ENCODE results near the gene UNC5A. TPM values are rescaled to one million over a fixed set of nuclear protein-coding genes. Genes with fewer than 3 reads are reported as not detected.

UNC5A gene
- total RNA-seq (not detected), polyA plus RNA-seq (not detected), total RNA-seq (0 reads per million in 6 experiments)

DNA sequence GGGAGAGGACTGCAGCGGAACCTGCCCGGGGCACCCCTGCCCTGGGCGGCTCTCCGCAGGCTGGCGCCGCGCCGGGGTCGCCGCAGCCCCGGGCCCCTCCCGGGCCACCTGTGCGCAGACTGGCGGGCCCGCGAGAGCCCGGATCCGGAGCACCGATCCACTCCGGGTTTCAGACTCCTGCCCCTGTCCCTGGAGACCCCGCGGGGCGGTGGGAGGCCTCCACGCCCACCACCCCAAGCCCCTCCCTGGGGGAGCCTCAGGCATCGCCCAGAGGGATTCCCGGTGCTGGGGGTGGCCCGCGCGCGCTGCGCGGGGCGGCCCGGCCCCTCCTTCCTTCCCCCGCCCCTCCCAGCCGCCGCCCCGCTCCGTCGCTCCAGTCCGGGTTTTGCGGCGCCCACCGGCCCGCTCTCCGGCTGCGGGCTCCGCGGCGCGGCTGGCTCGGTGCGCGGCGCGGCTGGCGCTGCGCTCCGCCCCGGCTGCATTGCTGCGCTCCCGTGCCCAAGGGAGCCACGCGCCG lies at the start of gene UNC5A:
Gene UNC5A (plus strand): TSS at position 479 of the 517 bp plus-strand sequence. CDS start 192 bp downstream, outside the sequence.
- peak; percentile 67 to 79 for ATAC-seq
- Mint-ChIP-seq H3K4me1 (peaks cover 13 to 22% (median 17%) of the 10 kb centered on the region in 4 donors), H3K4me3 (peak within 1 kb of the TSS; percentile 69 to 90 (median 83)), H3K9me3 (no peaks in the 10 kb centered on the region), H3K27me3 (peaks cover 43 to 90% (median 70%) of the 10 kb centered on the region in 5 donors), H3K36me3 (peaks cover 0 to 2% (median 0%) of the 10 kb centered on the region in 3 donors), H3K27ac (peak within 1 kb of the TSS in 1 of 10 donors; percentile 60)
- peak in 9 of 10 donors; percentile 10 to 59 (median 48) for DNase-seq
- POLR2A ChIA-PET: no interaction called here

DNA sequence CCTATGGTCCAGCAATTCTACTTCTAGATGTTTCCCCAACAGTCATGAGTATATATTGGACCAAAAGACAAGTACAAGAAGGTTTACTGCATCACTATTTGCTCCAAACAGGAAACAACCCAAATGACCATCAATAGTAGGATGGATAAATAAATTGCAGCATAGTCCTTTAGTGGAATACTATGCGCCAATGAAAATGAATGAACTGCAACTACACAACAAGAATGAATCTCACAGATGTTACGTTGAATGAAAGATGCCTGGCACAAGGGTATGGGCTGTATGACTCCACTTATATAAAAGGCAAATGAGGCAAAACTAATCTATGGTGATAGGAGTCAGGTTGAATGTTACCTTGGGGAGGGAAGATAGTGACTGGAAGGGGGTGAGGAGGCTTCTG lies 48.6 kb upstream of the UNC5A start:
- no peaks in the 10 kb centered on the region for H3K4me1 Mint-ChIP-seq

DNA sequence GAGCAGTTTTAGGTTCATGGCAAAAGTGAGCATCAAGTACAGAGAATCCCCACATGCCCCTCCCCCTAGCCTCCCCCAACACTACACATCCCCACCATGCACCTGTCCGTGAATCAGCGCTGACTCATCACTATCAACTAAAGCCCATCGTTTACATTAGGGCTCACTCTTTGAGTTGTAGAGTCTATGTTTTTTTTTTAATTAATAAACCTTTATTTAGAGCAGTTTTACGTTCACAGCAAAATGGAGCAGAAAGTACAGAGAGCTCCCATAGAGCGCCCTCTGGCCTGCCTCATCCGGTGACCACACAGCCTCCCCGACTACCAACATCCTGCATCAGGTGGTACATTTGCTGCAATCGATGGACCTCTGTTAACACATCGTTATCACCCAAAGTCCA lies 47.9 kb upstream of the UNC5A start:
- peaks cover 23 to 59% (median 36%) of the 10 kb centered on the region in 5 donors for H3K27me3 Mint-ChIP-seq
- H3K36me3 Mint-ChIP-seq: peaks cover 0 to 24% (median 2%) of the 10 kb centered on the region in 3 donors
- ATAC-seq (no peak), DNase-seq (no peak)
- H3K4me1 Mint-ChIP-seq: no peaks in the 10 kb centered on the region
- no peak overlapping the region for H3K27ac Mint-ChIP-seq
- peaks cover 6 to 42% (median 21%) of the 10 kb centered on the region in 9 donors for H3K9me3 Mint-ChIP-seq
- H3K4me3 Mint-ChIP-seq: no peak overlapping the region
- POLR2A ChIA-PET: no interaction called here

More for the DNA sequence above, 48.6 kb upstream of the UNC5A start:
- Mint-ChIP-seq H3K4me3 (no peak overlapping the region), H3K27me3 (peaks cover 21 to 56% (median 32%) of the 10 kb centered on the region in 5 donors), H3K36me3 (peaks cover 0 to 24% (median 0%) of the 10 kb centered on the region in 3 donors), H3K9me3 (peaks cover 6 to 40% (median 19%) of the 10 kb centered on the region in 9 donors), H3K27ac (no peak overlapping the region)
- ATAC-seq (no peak), DNase-seq (no peak)
- POLR2A ChIA-PET: no interaction called here

DNA sequence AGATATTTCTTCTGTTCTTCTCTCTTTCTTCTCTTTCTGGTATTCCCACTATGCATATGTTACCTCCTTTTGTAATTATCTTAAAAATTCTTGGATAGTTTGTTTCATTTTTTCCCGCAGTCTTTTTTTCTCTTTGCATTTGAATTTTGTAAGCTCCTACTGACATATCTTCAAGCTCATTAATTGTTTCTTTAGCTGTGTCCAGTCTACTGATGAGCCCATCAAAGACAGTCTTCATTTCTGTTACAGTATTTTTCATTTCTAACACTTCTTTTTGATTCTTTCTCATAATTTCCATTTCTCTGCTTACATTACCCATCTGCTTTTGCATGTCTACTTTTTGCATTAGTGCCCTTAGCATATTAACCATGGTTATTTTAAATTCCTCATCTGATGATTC lies 44.7 kb upstream of the UNC5A start:
- POLR2A ChIA-PET: no interaction called here
- Mint-ChIP-seq H3K4me1 (no peaks in the 10 kb centered on the region), H3K4me3 (no peak overlapping the region), H3K9me3 (peaks cover 6 to 39% (median 21%) of the 10 kb centered on the region in 9 donors), H3K36me3 (peaks cover 2 to 24% (median 3%) of the 10 kb centered on the region in 3 donors), H3K27me3 (peaks cover 28 to 76% (median 47%) of the 10 kb centered on the region in 5 donors), H3K27ac (no peak overlapping the region)
- ATAC-seq (no peak), DNase-seq (no peak)

DNA sequence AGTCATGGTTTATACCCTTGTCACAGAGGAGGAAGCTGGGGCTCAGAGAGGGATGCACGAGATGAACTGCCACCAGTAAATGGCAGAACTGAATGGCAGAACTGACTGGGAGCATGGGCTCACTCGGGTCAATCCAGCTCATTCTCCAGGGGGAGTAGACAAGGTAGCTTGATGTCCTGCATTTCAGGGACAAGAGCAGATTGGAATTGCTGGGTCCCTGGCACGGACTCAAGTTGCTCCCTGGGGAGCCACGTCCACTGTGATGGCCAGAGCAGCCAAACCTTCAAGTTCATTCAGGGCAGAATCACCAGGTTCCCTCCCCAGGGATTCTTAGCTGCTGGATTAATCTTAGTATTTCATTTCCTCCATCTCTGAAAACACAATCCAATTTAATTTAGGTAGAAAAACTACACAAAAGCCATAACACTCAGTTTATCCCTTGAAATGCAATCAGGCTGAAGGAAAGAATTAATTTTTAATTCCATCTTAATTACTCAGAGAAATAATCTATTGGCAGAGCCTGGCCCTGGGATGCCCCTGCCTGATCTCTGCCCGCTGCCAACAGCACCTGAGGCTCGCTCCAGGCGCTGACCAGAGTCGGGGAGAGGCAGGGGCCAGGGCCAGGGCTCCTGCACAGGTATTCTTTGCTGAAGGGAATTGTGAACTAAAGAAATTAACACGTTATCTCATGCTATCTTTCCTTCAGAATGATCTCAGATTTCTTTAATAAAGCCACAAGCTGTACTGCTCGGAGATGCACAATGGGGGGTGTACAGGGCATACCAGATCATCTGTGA lies 42.0 kb upstream of the UNC5A start:
- H3K27ac Mint-ChIP-seq: no peak overlapping the region
- no peak overlapping the region for H3K4me3 Mint-ChIP-seq
- peaks cover 25 to 71% (median 47%) of the 10 kb centered on the region in 5 donors for H3K27me3 Mint-ChIP-seq
- peaks cover 2 to 22% (median 3%) of the 10 kb centered on the region in 3 donors for H3K36me3 Mint-ChIP-seq
- POLR2A ChIA-PET: no interaction called here
- DNase-seq (peak in 1 of 10 donors; percentile 14), ATAC-seq (no peak)
- no peaks in the 10 kb centered on the region for H3K4me1 Mint-ChIP-seq
- H3K9me3 Mint-ChIP-seq: peaks cover 6 to 38% (median 22%) of the 10 kb centered on the region in 9 donors

DNA sequence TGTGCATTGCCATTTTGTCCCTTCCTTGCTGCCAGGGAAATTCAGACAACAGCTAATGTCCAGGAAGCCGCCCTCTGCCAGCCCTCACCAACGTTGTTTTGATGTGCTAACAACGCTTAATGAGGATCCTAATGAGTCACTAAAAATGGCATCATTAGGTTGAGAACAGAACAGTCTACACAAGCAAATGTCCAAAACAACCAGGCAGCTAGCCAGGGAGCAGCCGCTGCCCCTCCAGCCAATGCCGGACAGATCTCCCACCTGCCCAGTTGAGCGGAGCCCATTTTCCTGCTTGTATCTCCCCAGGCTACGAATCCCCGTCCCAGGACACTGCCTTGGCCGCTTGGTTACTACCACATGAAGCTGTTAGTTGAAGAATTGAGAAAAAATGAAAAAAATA lies 40.4 kb upstream of the UNC5A start:
- Mint-ChIP-seq H3K9me3 (peaks cover 6 to 22% (median 15%) of the 10 kb centered on the region in 9 donors), H3K4me1 (no peaks in the 10 kb centered on the region), H3K27me3 (peaks cover 22 to 64% (median 41%) of the 10 kb centered on the region in 5 donors), H3K4me3 (no peak overlapping the region), H3K27ac (no peak overlapping the region), H3K36me3 (peaks cover 2 to 11% (median 3%) of the 10 kb centered on the region in 3 donors)
- ATAC-seq (no peak), DNase-seq (peak in 1 of 10 donors; percentile 2)
- POLR2A ChIA-PET: no interaction called here

DNA sequence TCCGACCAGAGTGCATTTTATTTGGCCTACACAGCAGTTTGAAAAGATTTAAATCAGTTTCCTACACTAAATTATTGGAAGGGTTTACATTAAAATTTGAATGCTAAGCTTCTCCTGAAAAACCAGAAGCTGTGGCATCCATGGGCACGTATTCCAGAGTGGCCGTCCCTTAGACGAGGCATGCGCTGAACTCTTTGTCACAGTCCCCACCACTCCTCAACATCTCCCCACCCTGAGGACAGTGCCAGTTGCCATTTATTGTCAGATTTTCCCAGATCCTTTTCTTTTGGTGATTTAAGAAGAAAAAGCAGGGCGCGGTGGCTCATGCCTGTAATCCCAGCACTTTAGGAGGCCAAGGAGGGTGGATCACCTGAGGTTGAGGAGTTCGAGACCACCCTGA lies 39.9 kb upstream of the UNC5A start:
- Mint-ChIP-seq H3K27me3 (peaks cover 26 to 64% (median 41%) of the 10 kb centered on the region in 5 donors), H3K9me3 (peaks cover 3 to 22% (median 10%) of the 10 kb centered on the region in 9 donors), H3K4me3 (no peak overlapping the region), H3K36me3 (peaks cover 2 to 6% (median 3%) of the 10 kb centered on the region in 3 donors), H3K4me1 (peaks cover 0 to 1% (median 0%) of the 10 kb centered on the region in 4 donors), H3K27ac (no peak overlapping the region)
- POLR2A ChIA-PET: no interaction called here
- ATAC-seq (no peak), DNase-seq (peak in 1 of 10 donors; percentile 5)

DNA sequence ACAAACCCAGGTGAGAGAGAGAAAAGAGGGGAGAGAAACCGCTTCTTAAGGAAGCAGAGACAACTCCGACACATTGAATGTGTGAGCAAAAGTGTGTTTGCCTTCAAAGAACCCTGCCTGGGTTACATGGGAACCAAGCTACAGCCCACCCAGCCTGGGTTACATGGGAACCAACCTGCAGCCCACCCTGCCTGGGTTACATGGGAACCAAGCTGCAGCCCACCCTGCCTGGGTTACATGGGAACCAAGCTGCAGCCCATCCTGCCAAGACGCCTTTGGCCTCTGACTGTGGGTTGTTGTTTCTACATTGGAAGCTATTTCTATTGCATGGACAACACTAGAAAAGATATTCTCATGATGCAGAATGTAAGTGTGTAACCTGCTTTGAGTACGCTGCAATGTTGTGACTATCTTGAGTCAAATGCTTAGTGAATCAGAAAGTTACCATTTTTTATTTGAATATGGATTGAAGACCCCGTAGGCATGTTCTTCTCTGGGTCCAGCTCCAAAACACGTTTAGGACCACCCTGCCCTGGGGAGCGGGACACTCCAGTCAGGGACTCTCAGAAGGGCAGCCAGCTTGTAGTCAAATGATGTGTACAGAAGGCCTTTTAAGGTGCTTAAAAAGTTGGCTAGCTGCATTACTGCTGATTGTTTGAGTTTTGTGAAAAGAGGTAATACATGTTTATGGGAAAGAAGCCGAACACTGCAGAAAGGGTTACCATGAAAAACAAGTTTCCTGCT lies 39.1 kb upstream of the UNC5A start:
- ATAC-seq: no peak
- DNase-seq: peak in 1 of 10 donors; percentile 6
- Mint-ChIP-seq H3K9me3 (peaks cover 0 to 15% (median 4%) of the 10 kb centered on the region in 9 donors), H3K4me1 (peaks cover 0 to 1% (median 0%) of the 10 kb centered on the region in 4 donors), H3K27me3 (peaks cover 24 to 59% (median 36%) of the 10 kb centered on the region in 5 donors), H3K27ac (peak overlapping the region in 1 of 10 donors; percentile 38), H3K36me3 (peaks cover 0 to 3% (median 2%) of the 10 kb centered on the region in 3 donors), H3K4me3 (no peak overlapping the region)
- POLR2A ChIA-PET: no interaction called here

DNA sequence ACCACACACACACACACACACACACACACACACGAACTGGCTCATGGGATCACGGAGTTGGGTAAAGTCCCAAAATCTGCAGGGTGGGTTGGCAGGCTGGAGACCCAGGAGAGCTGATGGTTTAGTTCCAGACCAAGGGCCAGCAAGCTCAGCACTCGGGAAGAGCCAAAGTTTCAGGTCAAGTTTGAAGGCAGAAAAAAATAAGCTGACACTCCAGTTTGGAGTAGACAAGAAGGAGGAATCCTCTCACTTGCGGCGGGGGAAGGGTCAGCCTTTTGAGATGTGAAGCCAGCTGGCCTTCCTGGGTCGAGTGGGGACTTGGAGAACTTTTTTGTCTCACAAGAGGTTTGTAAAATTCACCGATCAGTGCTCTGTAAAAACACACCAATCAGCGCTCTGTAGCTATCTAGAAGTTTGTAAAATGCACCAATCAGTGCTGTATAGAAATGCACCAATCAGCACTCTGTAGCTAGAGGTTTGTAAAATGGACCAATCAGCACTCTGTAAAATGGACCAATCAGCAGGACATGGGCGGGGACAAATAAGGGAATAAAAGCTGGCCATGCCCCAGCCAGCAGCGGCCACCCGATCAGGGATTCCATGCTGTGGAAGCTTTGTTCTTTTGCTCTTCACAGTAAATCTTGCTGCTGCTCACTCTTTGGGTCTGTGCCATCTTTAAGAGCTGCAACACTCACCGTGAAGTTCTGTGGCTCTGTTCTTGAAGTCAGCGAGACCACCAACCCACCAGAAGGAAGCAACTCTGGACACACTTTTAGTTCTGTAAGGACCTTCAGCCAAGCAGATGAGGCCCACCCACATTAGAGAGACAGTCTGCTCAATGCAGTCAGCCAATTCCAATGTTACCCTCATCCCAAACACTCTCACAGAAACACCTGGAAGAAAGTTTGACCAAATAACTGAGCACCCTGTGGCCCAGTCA lies 37.8 kb upstream of the UNC5A start:
- POLR2A ChIA-PET: no interaction called here
- Mint-ChIP-seq H3K27me3 (peaks cover 20 to 66% (median 35%) of the 10 kb centered on the region in 5 donors), H3K4me3 (no peak overlapping the region), H3K9me3 (peaks cover 0 to 10% (median 0%) of the 10 kb centered on the region in 9 donors), H3K4me1 (peaks cover 0 to 1% (median 0%) of the 10 kb centered on the region in 4 donors), H3K36me3 (peaks cover 0 to 3% (median under 1%) of the 10 kb centered on the region in 3 donors), H3K27ac (no peak overlapping the region)
- DNase-seq (peak in 1 of 10 donors; percentile 2), ATAC-seq (no peak)

DNA sequence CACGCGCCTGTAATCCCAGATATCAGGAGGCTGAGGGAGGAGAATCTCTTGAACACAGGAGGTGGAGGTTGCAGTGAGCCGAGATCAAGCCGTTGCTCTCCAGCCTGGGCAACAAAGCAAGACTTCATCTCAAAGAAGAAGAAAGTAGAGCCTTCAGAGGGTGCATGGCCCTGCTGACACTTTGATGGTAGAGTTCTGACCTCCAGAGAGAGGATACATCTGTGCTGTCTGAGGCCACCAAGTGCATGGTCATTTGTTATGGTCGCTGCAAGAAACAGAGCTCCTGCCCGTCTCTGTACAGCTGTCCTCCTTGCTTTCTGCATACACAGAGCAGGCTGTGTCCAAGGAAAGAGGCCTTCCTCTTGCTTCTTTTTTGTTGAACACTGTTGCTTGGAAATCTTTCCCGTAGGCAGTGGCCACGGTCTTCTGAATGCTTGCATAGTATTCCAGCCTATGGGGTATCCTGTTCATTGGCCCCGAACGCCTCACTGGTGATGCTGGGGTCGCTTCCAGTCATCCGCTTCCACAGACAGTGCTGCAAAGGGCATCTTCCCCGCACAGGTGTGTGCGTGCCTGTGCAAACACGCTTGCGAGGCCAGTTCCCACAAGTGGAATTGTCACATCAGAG lies 36.8 kb upstream of the UNC5A start:
- no peak overlapping the region for H3K27ac Mint-ChIP-seq
- peaks cover 18 to 61% (median 30%) of the 10 kb centered on the region in 5 donors for H3K27me3 Mint-ChIP-seq
- H3K36me3 Mint-ChIP-seq: peaks cover 0 to 3% (median 0%) of the 10 kb centered on the region in 3 donors

More for the DNA sequence above, 36.8 kb upstream of the UNC5A start:
- Mint-ChIP-seq H3K4me3 (no peak overlapping the region), H3K9me3 (peaks cover 0 to 6% (median 0%) of the 10 kb centered on the region in 9 donors), H3K4me1 (peaks cover 0 to 1% (median 0%) of the 10 kb centered on the region in 4 donors)
- DNase-seq: peak in 1 of 10 donors; percentile 5
- no peak for ATAC-seq
- POLR2A ChIA-PET: no interaction called here

Measured in naive thymus-derived CD8-positive, alpha-beta T cell (primary cell).